GM12875 (cell line): ENCODE measurements around the gene ROGDI.

Experiments used
- H3K4me3 ChIP-seq: one replicate; pipeline ENCODE4 v1.5.1; 2011; ENCODE audit warnings: low read depth, low read length, control low read depth
- CTCF ChIP-seq: IDR thresholded peaks from 2 replicates; pipeline ENCODE4 v1.5.1; 2011; ENCODE audit warnings: low read depth, mild to moderate bottlenecking, control low read depth, inconsistent platforms, low read length, moderate library complexity, borderline replicate concordance; ENCODE audit not compliant: insufficient read depth

The ROGDI gene

GRCh38 chr16:4750896-4751295, 51.5 kb downstream of the ROGDI start:
- H3K4me3 ChIP-seq: no peak overlapping the region
- no peak for TF ChIP-seq CTCF

- no peak overlapping the region for H3K4me3 ChIP-seq
- no peak for TF ChIP-seq CTCF
Observed at GRCh38 chr16:4749700-4750257, 52.7 kb downstream of the ROGDI start.

GRCh38 chr16:4748682-4749411, 53.6 kb downstream of the ROGDI start:
- no peak overlapping the region for H3K4me3 ChIP-seq
- no peak for TF ChIP-seq CTCF

- no peak overlapping the region for H3K4me3 ChIP-seq
- TF ChIP-seq CTCF: no peak
Observed at GRCh38 chr16:4747906-4748681, 54.3 kb downstream of the ROGDI start.

- no peak for TF ChIP-seq CTCF
- H3K4me3 ChIP-seq: no peak overlapping the region
Observed at GRCh38 chr16:4746991-4747574, 55.4 kb downstream of the ROGDI start.
